Neural crest cell (in vitro differentiated cells): ENCODE data around the gene DNPEP. TPM values are rescaled to one million over a fixed set of nuclear protein-coding genes. Genes with fewer than 3 reads are reported as not detected.
A peak's percentile ranks its signal among the peaks of the same experiment; 100 is the strongest.
"Not testable (repeated sequence)": the region's sequence is repeated elsewhere in the genome, so short reads cannot be mapped to it uniquely, and the experiment has no call there.

Experiments used
- DNase-seq: peaks from one replicate; pipeline ENCODE4 v3.0.0; 2021; ENCODE audit warnings: low read depth, mixed read lengths, low spot score
- H3K27ac Mint-ChIP-seq: one replicate; pipeline ENCODE4 v1.8.0; 2021; ENCODE audit warnings: mild to moderate bottlenecking, mixed read lengths; ENCODE audit not compliant: unreplicated experiment
- H3K27me3 Mint-ChIP-seq: 2 replicates; pipeline ENCODE4 v1.8.0; 2021; ENCODE audit warnings: low read depth, mild to moderate bottlenecking, mixed read lengths
- H3K36me3 Mint-ChIP-seq: 2 replicates; pipeline ENCODE4 v1.8.0; 2021; ENCODE audit warnings: low read depth, mild to moderate bottlenecking, mixed read lengths
- H3K4me1 Mint-ChIP-seq: 2 replicates; pipeline ENCODE4 v1.8.0; 2021; ENCODE audit warnings: mixed read lengths
- H3K4me3 Mint-ChIP-seq: one replicate; pipeline ENCODE4 v1.8.0; 2021; ENCODE audit warnings: mild to moderate bottlenecking, mixed read lengths
- H3K9me3 Mint-ChIP-seq: 2 replicates; pipeline ENCODE4 v1.8.0; 2021; ENCODE audit warnings: mixed read lengths
- total RNA-seq: library from RNA; stranded (reverse); gene quantifications from 2 replicates; pipeline ENCODE4 v1.2.1, GENCODE V29; 2021
- TF ChIP-seq, protein P1 (sequence below): fragments of 200-600 bp; sonication (generic); conservative IDR thresholded peaks from 2 replicates; pipeline ENCODE4 v1.5.0; 2021; ENCODE audit warnings: antibody characterized with exemption, mild to moderate bottlenecking

DNPEP gene
- total RNA-seq, 1 donor from 2014 or later = 36.9 TPM

DNA sequence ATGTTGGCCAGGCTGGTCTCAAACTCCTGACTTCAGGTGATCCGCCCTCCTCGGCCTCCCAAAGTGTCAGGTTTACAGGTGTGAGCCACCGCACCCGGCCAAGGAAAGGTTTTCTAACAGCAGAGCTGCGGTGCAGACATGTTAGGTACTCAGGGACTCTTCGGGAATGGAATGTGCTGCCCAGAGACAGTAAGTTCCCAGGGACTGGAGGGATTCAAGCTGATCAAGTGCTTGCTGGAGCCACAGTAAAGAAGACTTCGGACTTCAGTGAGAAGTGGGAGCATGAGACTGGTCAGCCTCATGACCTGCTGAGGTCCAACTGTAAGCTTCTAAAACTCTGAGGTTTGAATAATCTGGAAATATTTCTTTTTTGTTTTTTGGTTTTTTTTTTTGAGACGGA is 22.7 kb upstream of the DNPEP start:
- DNase-seq = no peak
- H3K36me3 Mint-ChIP-seq = no peaks in the 10 kb centered on the region
- no peak overlapping the region for H3K27ac Mint-ChIP-seq
- H3K9me3 Mint-ChIP-seq = no peaks in the 10 kb centered on the region
- TF ChIP-seq, protein P1, sequence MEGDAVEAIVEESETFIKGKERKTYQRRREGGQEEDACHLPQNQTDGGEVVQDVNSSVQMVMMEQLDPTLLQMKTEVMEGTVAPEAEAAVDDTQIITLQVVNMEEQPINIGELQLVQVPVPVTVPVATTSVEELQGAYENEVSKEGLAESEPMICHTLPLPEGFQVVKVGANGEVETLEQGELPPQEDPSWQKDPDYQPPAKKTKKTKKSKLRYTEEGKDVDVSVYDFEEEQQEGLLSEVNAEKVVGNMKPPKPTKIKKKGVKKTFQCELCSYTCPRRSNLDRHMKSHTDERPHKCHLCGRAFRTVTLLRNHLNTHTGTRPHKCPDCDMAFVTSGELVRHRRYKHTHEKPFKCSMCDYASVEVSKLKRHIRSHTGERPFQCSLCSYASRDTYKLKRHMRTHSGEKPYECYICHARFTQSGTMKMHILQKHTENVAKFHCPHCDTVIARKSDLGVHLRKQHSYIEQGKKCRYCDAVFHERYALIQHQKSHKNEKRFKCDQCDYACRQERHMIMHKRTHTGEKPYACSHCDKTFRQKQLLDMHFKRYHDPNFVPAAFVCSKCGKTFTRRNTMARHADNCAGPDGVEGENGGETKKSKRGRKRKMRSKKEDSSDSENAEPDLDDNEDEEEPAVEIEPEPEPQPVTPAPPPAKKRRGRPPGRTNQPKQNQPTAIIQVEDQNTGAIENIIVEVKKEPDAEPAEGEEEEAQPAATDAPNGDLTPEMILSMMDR = no peak
- no peak overlapping the region for H3K4me3 Mint-ChIP-seq
- H3K27me3 Mint-ChIP-seq = peaks cover 2% of the 10 kb centered on the region
- H3K4me1 Mint-ChIP-seq = peaks cover 6% of the 10 kb centered on the region

DNA sequence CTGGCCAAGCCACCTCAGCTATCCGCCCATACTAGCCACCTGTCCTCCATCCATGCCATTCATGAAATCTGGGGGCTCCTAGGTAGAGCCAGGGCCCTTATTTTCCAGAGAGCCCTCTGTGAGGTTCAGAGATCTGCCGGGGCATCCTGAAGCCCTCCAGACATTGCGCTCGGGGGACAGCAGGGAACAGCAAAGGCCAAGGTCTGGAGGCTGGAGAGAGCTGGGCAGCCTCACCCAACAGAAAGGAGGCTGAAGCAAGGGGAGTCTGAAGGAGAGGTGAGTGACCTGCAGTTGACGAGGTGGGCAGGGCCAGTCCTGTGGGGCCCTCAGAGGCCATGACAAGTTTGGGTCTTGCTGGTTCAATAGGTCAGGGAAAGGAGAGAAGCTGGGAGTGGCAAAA is 21.9 kb upstream of the DNPEP start:
- peaks cover 2% of the 10 kb centered on the region for H3K27me3 Mint-ChIP-seq
- peak overlapping the region; percentile 29 for H3K27ac Mint-ChIP-seq
- no peaks in the 10 kb centered on the region for H3K9me3 Mint-ChIP-seq
- DNase-seq = no peak
- TF ChIP-seq, protein P1 = no peak
- peaks cover 6% of the 10 kb centered on the region for H3K4me1 Mint-ChIP-seq
- H3K36me3 Mint-ChIP-seq = no peaks in the 10 kb centered on the region
- no peak overlapping the region for H3K4me3 Mint-ChIP-seq

DNA sequence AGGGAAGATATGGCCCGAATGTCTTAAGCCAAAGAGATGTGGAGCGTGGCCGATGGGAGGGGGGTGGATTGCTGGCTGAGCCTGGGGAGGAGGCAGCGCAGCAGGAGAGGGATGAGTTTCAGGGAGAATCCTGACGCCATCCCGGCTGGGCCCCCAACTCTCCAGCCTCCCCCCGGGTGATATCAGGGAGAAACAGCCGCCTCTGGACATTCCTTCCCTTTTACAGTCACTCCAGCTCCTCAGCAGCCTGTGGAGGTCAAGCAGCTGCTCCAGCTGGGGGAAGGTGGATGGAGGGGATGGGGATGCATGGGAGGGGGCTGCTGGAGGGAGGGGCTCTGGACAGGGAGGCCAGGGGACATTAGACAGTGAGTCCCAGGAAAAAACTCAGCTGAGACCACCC is 20.9 kb upstream of the DNPEP start:
- H3K36me3 Mint-ChIP-seq = no peaks in the 10 kb centered on the region
- no peak overlapping the region for H3K27ac Mint-ChIP-seq
- H3K4me1 Mint-ChIP-seq = peaks cover 6% of the 10 kb centered on the region
- TF ChIP-seq, protein P1 = no peak
- no peak overlapping the region for H3K4me3 Mint-ChIP-seq
- H3K9me3 Mint-ChIP-seq = no peaks in the 10 kb centered on the region
- no peaks in the 10 kb centered on the region for H3K27me3 Mint-ChIP-seq
- no peak for DNase-seq

DNA sequence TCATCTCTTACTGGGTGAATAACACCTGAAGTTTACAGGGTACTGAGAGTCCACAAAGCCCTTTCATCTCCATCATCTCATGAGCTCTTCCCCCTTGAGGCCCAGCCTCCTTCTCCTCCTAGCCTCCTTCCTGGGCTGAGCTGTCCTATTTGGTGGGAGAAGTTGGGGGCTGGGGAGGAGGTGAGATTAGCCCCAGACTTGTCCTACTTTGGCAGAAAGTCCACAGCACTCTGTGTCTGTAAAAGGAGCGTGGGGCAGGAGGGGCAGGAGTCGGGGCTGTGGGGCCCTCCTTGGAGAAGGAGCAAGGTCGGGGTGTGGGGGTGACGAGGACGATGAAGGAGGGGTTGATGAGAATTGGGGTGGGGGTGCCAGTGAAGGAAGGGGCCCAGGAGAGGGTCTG is 20.5 kb upstream of the DNPEP start:
- H3K36me3 Mint-ChIP-seq = no peaks in the 10 kb centered on the region
- H3K4me3 Mint-ChIP-seq = no peak overlapping the region
- TF ChIP-seq, protein P1 = no peak
- no peak for DNase-seq
- H3K9me3 Mint-ChIP-seq = no peaks in the 10 kb centered on the region
- H3K4me1 Mint-ChIP-seq = peaks cover 6% of the 10 kb centered on the region
- no peak overlapping the region for H3K27ac Mint-ChIP-seq
- H3K27me3 Mint-ChIP-seq = no peaks in the 10 kb centered on the region

DNA sequence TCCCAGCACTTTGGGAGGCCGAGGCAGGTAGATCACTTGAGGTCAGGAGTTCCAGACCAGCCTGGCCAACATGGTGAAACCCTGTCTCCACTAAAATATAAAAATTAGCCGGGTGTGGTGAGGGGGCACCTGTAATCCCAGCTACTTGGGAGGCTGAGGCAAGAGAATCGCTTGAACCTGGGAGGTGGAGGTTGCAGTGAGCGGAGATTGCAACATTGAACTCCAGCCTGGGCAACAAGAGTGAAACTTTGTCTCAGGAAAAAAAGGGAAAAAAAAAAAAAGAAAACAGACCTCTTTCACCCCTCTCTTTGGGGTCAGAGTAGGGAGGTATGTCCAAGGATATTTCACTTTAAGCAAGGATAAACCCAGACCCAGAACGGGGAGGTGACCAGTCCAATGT is 19.6 kb upstream of the DNPEP start:
- H3K4me3 Mint-ChIP-seq, DNase-seq, H3K27ac Mint-ChIP-seq, H3K9me3 Mint-ChIP-seq, H3K36me3 Mint-ChIP-seq, H3K27me3 Mint-ChIP-seq: not testable (repeated sequence)
- peaks cover 14% of the 10 kb centered on the region for H3K4me1 Mint-ChIP-seq

DNA sequence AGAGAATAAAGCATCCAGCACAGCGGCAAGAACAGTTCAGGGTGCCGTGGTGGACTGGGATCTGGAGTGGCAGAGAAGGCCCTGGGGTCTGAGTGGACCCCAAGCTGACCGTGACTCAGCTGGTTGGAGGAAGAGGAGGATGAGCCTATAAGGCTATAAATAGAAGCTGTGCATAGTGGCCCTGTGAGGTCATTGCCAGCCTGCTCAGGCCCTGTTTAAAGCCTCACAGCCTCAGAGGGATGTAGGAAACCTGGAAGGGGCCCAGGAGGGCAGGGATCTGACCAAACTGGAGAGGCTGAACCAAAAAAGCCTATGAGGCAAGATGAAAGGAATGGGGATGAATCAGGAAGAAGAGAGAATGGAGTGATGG is 19.1 kb upstream of the DNPEP start:
- DNase-seq = no peak
- Mint-ChIP-seq H3K27me3 (no peaks in the 10 kb centered on the region), H3K4me1 (peaks cover 18% of the 10 kb centered on the region), H3K4me3 (no peak overlapping the region), H3K27ac (no peak overlapping the region), H3K9me3 (no peaks in the 10 kb centered on the region), H3K36me3 (no peaks in the 10 kb centered on the region)
- TF ChIP-seq, protein P1 = no peak
